ENCODE measurements around the gene ANK3. TPM values are rescaled to one million over a fixed set of nuclear protein-coding genes. Genes with fewer than 3 reads are reported as not detected.

The ANK3 gene
- total RNA-seq, 4 donors from 2014 or later, result 6.4 to 23.2 (median 13.5) TPM

DNA sequence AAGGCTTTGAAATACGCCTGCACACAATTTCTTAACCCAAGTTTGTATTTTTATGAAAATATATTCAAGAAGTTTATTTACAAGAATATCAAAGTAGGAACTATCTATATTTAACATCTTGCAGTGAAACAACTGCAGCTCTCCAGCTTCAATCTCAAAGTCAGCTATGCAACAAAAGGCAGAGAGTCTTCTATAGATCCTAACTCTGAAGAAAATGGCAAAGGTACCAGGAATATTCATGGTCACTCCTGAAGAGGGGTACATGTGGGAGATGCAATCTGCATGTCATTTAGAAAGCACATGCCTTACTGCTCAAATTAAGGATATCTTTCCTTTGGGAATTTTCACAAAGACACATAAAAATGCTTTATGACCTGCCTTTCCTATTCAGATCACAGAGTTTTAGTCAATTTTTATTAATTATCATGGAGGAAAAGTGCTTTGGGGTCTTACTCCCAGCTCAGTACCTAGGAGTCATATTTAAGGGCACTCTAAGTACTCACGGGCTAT, 1.5 kb downstream of the ANK3 start:
- TF ChIP-seq, protein P1, sequence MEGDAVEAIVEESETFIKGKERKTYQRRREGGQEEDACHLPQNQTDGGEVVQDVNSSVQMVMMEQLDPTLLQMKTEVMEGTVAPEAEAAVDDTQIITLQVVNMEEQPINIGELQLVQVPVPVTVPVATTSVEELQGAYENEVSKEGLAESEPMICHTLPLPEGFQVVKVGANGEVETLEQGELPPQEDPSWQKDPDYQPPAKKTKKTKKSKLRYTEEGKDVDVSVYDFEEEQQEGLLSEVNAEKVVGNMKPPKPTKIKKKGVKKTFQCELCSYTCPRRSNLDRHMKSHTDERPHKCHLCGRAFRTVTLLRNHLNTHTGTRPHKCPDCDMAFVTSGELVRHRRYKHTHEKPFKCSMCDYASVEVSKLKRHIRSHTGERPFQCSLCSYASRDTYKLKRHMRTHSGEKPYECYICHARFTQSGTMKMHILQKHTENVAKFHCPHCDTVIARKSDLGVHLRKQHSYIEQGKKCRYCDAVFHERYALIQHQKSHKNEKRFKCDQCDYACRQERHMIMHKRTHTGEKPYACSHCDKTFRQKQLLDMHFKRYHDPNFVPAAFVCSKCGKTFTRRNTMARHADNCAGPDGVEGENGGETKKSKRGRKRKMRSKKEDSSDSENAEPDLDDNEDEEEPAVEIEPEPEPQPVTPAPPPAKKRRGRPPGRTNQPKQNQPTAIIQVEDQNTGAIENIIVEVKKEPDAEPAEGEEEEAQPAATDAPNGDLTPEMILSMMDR (IDR thresholded peaks at IDR 0.05; ENCODE audit: low read depth), result no peak

DNA sequence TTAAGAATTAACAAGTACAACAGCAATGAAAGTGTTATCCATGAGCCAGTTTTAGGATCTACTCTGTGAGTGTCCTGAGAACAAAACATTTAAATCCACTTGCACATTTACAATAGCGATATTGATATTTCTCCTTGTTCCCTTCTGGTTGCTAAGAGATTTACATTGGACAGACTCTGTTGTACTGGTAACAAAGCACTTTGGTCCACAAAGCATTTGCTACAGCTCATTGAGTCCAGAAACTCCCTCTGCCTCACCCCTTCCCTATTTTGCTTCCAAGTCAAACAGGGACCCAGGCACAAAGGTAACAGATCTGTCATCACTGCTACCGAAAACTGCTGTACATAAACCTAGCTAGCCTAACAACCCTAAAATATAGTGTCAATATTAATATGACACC, 2.1 kb downstream of the ANK3 start:
- TF ChIP-seq, protein P1 (IDR thresholded peaks at IDR 0.05; ENCODE audit: low read depth), result no peak

DNA sequence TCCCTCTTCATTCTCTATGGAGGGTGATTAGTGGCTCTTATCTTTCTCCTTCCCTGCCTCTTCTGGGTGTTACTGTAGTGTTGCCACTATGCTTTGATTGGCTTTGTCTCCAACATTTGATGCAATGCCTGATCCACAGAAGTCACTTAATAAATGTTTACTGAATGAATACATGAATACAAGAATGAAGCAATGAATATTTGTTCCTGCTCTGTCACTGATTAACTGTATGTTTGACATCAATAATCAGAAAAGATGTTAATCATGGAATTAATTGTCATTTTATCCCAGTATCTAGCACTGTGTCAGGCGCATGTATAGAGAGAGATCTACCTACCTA, 4.3 kb downstream of the ANK3 start:
- TF ChIP-seq, protein P1 (IDR thresholded peaks at IDR 0.05; ENCODE audit: low read depth), result no peak

DNA sequence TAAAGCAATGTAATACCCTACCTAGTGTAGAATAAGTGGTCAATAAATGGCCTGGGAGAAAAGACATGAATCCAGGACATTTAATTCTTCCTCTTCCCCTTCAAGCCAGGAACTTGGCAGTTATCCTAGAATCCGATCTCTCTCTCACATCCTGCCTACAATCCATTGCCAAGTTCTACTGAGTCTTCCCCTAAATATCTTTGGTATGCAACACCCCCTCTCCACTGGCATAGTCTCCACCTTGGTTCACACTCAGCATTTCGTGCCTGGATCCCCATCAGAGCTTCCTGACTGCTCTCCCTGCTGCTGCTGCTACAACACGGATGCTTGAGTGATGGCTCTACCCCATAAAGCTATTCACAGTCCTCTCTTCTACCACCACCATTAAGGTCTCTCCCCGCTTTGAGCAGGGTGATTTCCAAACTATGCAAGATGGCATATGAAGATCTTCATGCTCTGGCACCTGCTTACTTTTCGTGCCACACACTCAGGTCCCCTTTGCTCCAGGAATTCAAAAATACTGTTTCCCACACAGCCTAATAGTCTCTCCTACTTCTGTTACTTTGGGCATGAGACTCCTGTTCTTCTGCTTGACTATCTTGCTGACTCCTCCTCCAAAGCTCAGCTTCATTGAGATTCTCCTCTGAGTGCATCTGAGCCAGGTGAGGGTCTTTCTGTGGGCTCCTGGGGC, 4.8 kb downstream of the ANK3 start:
- TF ChIP-seq, protein P1 (IDR thresholded peaks at IDR 0.05; ENCODE audit: low read depth), result no peak

DNA sequence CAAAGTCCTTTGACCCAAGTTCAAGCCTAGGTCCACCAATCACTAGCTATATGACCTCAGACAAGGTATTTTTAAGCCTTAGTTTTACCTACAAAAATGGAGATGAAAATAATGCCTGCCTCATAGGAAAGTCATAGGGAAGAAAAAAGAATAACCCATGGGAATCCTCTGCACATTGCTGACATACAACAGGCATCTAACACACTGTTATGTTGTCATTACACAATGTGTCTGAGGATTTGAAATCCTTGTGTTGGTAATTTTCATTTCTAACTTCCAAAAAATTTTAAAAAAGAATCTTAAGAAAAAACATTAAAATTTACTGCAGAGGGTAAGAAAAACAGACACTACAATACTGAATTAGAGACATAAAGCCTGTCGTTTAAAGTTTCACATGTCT, 5.7 kb downstream of the ANK3 start:
- TF ChIP-seq, protein P1 (IDR thresholded peaks at IDR 0.05; ENCODE audit: low read depth), result no peak

DNA sequence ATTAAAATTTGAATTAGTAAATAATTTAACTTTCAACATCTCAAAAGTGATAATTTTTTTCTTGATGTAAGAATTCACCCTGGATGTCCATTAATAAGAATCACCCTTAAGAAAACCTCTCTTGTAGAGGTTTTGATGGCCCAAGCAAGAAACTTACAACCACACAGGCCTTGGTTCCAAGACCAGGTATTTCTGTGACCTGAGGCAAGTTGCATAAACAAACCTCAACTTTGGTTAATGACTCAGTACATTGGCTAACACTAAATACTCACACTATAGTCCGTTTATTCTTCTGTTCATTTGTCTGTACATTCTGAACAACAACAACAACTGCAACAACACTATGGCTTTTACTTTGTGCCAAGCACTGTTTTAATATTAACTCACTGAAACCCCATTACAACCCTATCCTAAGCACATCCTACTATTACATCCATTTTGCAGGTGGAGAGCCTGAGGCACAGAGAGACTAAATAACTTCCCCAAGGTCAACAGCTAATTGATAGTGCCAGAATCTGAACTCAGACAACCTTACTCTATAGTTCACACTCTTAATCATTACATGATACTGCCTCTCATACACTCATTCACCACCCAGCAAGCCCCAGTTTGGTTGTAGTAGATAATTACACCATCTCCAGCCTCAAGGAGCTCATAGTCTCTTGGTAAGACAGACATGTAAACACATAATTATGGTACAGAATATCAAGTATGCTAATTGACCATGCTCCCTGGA, 6.6 kb downstream of the ANK3 start:
- TF ChIP-seq, protein P1 (IDR thresholded peaks at IDR 0.05; ENCODE audit: low read depth), result no peak

DNA sequence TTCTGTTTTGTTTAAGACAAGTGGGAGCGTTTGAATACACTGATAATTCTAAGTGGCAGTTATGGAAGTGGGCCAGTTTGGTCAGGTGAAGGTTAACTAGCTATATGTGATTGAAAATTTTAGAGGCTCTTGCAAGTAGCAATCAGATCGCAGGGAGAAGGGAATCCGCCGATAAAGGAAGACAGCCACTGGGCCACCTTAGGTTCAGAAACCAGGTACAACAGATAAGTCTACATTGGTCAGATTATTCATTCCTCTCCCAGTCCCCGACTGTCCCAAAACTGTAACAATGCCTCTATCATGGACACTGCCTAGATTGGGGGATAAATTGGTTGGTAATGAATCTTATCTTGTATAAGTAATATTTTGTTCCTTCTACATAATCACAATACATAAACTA, 8.9 kb downstream of the ANK3 start:
- TF ChIP-seq, protein P1 (IDR thresholded peaks at IDR 0.05; ENCODE audit: low read depth), result no peak
